NT2/D1 (cell line): ENCODE results near the gene TMEM267.
"Not testable (repeated sequence)": the region's sequence is repeated elsewhere in the genome, so short reads cannot be mapped to it uniquely, and the experiment has no call there.

Experiments
- DNase-seq: peaks from one replicate; pipeline ENCODE4 v3.0.0-alpha.2; 2011; ENCODE audit warnings: low read depth, low spot score
- H3K27me3 ChIP-seq: 2 replicates; pipeline ENCODE4 v1.6.0; 2011; ENCODE audit warnings: mild to moderate bottlenecking; ENCODE audit not compliant: insufficient read length, insufficient read depth
- H3K36me3 ChIP-seq: 2 replicates; pipeline ENCODE4 v1.6.1; 2011; ENCODE audit warnings: mild to moderate bottlenecking, low read length, mixed read lengths; ENCODE audit not compliant: insufficient read depth, insufficient read length
- H3K4me1 ChIP-seq: 2 replicates; pipeline ENCODE4 v1.5.1; 2011; ENCODE audit not compliant: insufficient read depth, insufficient read length
- H3K4me3 ChIP-seq: 2 replicates; pipeline ENCODE4 v1.5.1; 2011; ENCODE audit warnings: low read depth; ENCODE audit not compliant: insufficient read length
- H3K9ac ChIP-seq: 2 replicates; pipeline ENCODE4 v1.6.0; 2011; ENCODE audit warnings: low read depth; ENCODE audit not compliant: insufficient read length
- H3K9me3 ChIP-seq: 2 replicates; pipeline ENCODE4 v1.5.1; 2011; ENCODE audit warnings: mild to moderate bottlenecking, low read length; ENCODE audit not compliant: insufficient read depth
- SUZ12 ChIP-seq: IDR thresholded peaks from 2 replicates; pipeline ENCODE4 v1.6.1; 2011; ENCODE audit not compliant: insufficient read length, insufficient read depth; ENCODE audit errors: extremely low read depth
- YY1 ChIP-seq: IDR thresholded peaks from 2 replicates; pipeline ENCODE4 v1.6.1; 2011; ENCODE audit not compliant: insufficient read length, insufficient read depth
- ZNF274 ChIP-seq: IDR thresholded peaks from 2 replicates; pipeline ENCODE4 v1.6.1; 2011; ENCODE audit warnings: mild to moderate bottlenecking, low read depth, low read length

The TMEM267 gene

GRCh38 chr5:43514025-43514424 is 30.4 kb upstream of the TMEM267 start:
- Histone ChIP-seq H3K4me1 (no peaks in the 10 kb centered on the region), H3K9me3 (peaks cover 7% of the 10 kb centered on the region; the same call in 1 of the 2 replicates), H3K27me3 (no peaks in the 10 kb centered on the region), H3K9ac (peak overlapping the region; percentile 85), H3K4me3 (peak overlapping the region; percentile 72), H3K36me3 (peaks cover 1% of the 10 kb centered on the region)
- DNase-seq = no peak
- TF ChIP-seq ZNF274 (no peak), SUZ12 (no peak), YY1 (no peak)

GRCh38 chr5:43511062-43511461 is 27.4 kb upstream of the TMEM267 start:
- H3K27me3 ChIP-seq, H3K9ac ChIP-seq, H3K9me3 ChIP-seq, H3K4me3 ChIP-seq, H3K4me1 ChIP-seq, H3K36me3 ChIP-seq, DNase-seq: not testable (repeated sequence)

GRCh38 chr5:43498581-43498980 is 14.9 kb upstream of the TMEM267 start:
- Histone ChIP-seq H3K9ac (no peak overlapping the region), H3K9me3 (no peaks in the 10 kb centered on the region), H3K27me3 (no peaks in the 10 kb centered on the region), H3K36me3 (peaks cover 22% of the 10 kb centered on the region), H3K4me3 (no peak overlapping the region), H3K4me1 (no peaks in the 10 kb centered on the region)
- no peak for DNase-seq
- TF ChIP-seq ZNF274 (no peak), SUZ12 (no peak), YY1 (no peak)

- no peak for DNase-seq
- Histone ChIP-seq H3K27me3 (no peaks in the 10 kb centered on the region), H3K4me1 (no peaks in the 10 kb centered on the region), H3K4me3 (no peak overlapping the region), H3K9me3 (no peaks in the 10 kb centered on the region), H3K9ac (no peak overlapping the region), H3K36me3 (peaks cover 12% of the 10 kb centered on the region)
- TF ChIP-seq SUZ12 (no peak), YY1 (no peak), ZNF274 (no peak)
Observed at GRCh38 chr5:43497311-43498104, 13.8 kb upstream of the TMEM267 start.

- no peak overlapping the region for H3K4me3 ChIP-seq
- H3K27me3 ChIP-seq = no peaks in the 10 kb centered on the region
- DNase-seq = no peak
- peaks cover 25% of the 10 kb centered on the region for H3K36me3 ChIP-seq
- H3K9me3 ChIP-seq = no peaks in the 10 kb centered on the region
- H3K4me1 ChIP-seq = no peaks in the 10 kb centered on the region
- H3K9ac ChIP-seq = no peak overlapping the region
- TF ChIP-seq YY1 (no peak), SUZ12 (no peak), ZNF274 (no peak)
Observed at GRCh38 chr5:43491326-43491725, 7.7 kb upstream of the TMEM267 start.

- TF ChIP-seq ZNF274 (no peak), SUZ12 (no peak), YY1 (no peak)
- peaks cover 14% of the 10 kb centered on the region for H3K36me3 ChIP-seq
- no peak overlapping the region for H3K9ac ChIP-seq
- H3K4me1 ChIP-seq = no peaks in the 10 kb centered on the region
- H3K9me3 ChIP-seq = no peaks in the 10 kb centered on the region
- DNase-seq = no peak
- H3K27me3 ChIP-seq = no peaks in the 10 kb centered on the region
- H3K4me3 ChIP-seq = no peak overlapping the region
Observed at GRCh38 chr5:43486353-43486752, 2.7 kb upstream of the TMEM267 start.

- H3K36me3 ChIP-seq = peaks cover 5% of the 10 kb centered on the region
- no peaks in the 10 kb centered on the region for H3K4me1 ChIP-seq
- H3K9me3 ChIP-seq = no peaks in the 10 kb centered on the region
- no peak for DNase-seq
- TF ChIP-seq YY1 = no peak
- TF ChIP-seq SUZ12 = no peak
- TF ChIP-seq ZNF274 = no peak
- no peak overlapping the region for H3K9ac ChIP-seq
- H3K4me3 ChIP-seq = no peak overlapping the region
- H3K27me3 ChIP-seq = no peaks in the 10 kb centered on the region
Observed at GRCh38 chr5:43485406-43485805, 1.7 kb upstream of the TMEM267 start.

GRCh38 chr5:43484106-43484849 is 613 bp upstream of the TMEM267 start:
- TF ChIP-seq SUZ12 (no peak), YY1 (no peak), ZNF274 (no peak)
- H3K36me3 ChIP-seq = peaks cover 2% of the 10 kb centered on the region
- no peaks in the 10 kb centered on the region for H3K4me1 ChIP-seq
- peak overlapping the region; percentile 80 for H3K4me3 ChIP-seq
- peak; percentile 57 for DNase-seq
- H3K9me3 ChIP-seq = no peaks in the 10 kb centered on the region
- H3K9ac ChIP-seq = peak overlapping the region; percentile 96
- no peaks in the 10 kb centered on the region for H3K27me3 ChIP-seq
